ELR (cell line): Measurements from ENCODE around the gene ALS2CL.
A peak's percentile ranks its signal among the peaks of the same experiment; 100 is the strongest.
"Not testable (repeated sequence)": the region's sequence is repeated elsewhere in the genome, so short reads cannot be mapped to it uniquely, and the experiment has no call there.

ENCODE experiments used
- DNase-seq: peaks from one replicate; pipeline ENCODE4 v3.0.0-alpha.2; 2015; ENCODE audit warnings: low read depth

ALS2CL gene, protein sequence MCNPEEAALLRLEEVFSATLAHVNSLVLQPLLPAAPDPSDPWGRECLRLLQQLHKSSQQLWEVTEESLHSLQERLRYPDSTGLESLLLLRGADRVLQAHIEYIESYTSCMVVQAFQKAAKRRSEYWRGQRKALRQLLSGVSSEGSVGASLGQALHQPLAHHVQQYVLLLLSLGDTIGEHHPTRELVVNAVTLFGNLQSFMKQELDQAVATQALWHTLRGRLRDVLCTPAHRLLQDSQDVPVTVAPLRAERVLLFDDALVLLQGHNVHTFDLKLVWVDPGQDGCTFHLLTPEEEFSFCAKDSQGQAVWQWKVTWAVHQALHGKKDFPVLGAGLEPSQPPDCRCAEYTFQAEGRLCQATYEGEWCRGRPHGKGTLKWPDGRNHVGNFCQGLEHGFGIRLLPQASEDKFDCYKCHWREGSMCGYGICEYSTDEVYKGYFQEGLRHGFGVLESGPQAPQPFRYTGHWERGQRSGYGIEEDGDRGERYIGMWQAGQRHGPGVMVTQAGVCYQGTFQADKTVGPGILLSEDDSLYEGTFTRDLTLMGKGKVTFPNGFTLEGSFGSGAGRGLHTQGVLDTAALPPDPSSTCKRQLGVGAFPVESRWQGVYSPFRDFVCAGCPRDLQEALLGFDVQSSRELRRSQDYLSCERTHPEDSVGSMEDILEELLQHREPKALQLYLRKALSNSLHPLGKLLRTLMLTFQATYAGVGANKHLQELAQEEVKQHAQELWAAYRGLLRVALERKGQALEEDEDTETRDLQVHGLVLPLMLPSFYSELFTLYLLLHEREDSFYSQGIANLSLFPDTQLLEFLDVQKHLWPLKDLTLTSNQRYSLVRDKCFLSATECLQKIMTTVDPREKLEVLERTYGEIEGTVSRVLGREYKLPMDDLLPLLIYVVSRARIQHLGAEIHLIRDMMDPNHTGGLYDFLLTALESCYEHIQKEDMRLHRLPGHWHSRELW

DNA sequence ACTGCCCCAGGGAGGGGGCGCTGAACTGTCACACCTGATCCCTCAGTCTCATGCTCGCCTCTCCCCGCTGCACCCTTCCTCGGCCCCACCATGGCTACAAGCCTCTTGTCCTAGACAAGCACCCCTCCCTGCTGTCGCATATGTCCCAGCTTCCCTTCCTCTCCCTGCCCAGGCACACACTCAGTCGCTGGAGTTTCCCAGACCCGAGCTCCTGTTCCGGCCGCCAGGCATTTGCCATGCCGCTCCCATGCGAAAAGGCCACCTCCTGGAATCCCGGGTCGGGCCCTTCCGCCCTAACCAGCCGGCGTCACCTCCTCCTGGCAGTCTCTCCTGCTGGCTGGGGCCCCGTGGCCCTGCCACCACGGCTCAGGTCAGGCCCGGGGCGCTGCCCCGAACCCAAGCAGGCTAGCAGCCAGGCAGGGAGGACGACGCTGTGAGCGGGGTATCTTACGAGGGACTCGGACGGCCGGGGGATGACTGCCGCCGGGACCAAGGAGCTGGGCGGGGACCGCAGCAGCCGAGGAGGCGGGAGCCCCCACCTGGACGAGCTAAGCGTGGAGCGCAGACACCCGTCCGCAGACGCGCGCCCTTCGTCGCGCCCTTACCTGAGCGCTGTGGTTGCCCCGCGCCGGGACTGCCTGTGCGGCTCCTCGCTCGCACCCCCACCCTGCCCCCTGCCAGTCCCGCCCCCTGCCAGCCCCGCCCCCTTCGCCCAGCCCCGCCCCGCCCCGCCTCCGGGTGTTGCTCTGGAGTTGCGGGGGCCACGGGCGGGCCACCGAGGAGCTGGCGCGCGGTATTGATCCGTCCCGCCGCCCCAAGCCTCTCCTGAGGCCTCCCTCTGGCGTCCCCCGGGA, at the start of gene ALS2CL:
Gene ALS2CL, minus strand, starts transcription at position 642 of the 854 bp plus-strand sequence. CDS start 4,239 bp downstream, outside the sequence.
- peak; percentile 53 for DNase-seq

DNA sequence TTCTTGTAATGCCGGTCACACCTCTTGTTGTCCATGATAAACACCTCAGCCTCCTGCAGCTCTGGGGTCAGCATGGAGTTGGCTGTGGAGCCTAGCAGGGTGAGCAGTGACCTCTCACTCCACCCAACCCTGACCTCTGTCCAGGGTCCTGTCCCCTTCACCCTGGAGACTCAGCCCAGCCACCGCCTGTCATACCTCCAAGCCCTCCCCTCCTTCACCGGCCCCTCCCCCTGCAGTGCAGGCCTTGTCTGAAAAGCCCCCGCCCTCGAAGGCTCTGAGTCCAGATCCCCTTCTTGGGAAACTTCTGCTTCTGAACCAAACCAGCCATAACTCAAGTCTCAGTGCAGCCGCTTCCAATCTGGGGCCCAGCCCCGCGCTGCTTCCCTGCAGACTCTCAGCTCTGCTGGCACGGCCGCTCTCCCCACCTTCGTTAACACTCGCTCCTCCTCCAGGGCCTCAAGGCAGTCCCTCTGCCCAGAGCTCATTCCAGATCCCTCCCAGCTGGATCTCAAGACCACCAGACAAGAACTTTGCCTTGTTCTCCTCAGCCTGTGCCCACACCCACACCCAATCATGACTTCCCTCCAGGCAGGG, 49.6 kb upstream of the ALS2CL start:
- no peak for DNase-seq

DNA sequence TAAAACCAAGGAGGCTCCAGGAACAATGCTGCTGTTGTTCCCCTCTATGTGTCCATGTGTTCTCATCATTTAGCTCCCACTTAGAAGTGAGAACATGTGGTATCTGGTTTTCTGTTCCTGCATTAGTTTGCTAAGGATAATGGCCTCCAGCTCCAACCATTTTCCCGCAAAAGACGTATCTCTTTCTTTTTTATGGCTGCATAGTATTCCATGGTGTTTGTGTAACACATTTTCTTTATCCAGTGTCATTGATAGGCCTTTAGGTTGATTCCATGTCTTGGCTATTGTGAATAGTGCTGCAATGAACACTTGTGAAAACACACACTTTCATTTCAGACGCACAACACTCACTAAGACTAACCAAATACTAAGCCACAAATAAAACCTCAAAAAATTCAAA, 46.1 kb upstream of the ALS2CL start:
- DNase-seq = not testable (repeated sequence)

DNA sequence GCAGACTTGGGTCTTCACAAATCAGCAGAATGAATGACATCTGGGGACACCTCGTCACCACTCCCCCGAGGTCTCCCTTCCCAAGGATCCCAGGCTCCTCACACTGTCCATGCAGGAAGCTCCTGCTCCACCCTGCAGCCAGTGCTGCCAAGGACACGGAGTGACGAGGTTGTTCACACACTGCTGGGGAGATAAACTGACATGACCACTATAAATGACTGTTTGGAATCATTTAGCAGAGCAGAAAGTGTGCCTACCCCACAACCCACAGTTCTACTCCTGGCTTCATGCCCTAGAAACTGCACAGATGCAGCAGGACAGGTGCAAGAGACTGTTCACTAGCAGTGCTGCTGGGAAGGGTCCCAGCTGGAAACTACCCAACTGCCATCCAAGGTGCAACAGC, 43.9 kb upstream of the ALS2CL start:
- DNase-seq = no peak

DNA sequence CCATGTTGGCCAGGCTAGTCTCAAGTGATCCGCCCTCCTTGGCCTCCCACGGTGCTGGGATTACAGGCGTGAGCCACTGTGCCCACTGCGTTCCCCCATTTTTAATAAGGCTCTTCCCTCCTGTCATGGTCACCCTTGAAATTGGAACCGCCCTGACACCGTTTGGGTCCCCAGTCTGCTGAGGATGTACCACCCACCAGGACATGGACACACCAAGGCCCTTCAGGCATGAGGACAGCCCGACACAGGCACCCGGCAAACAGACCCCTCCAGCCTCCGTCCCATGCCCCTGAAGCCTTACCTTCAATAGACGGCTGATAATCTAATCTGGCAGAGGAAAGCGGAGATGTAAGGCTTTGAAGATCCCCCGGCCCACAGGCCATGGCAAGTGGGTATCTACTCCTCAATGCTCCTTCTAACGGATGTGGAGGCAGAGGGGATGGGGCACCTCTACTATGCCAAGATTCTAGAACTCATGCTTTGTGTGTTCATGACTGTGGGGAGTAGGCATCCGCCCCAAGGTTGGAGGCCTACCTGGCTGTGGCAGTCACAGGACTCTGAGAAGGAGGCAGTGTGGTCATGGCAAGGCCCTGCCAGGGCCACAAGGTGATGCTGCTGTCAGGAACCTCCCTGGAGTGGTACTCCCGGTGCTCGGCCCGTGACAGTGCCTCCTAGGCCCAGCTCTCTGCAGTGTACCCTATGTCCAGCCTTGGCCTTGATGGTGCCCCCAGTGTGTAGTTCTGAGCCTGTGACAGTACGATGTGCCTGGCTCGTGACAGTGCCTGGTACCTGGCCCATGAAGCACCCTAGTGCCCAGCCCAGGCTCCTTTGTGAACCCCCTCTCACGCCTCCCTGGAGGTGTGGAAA, 42.8 kb upstream of the ALS2CL start:
- DNase-seq = no peak

DNA sequence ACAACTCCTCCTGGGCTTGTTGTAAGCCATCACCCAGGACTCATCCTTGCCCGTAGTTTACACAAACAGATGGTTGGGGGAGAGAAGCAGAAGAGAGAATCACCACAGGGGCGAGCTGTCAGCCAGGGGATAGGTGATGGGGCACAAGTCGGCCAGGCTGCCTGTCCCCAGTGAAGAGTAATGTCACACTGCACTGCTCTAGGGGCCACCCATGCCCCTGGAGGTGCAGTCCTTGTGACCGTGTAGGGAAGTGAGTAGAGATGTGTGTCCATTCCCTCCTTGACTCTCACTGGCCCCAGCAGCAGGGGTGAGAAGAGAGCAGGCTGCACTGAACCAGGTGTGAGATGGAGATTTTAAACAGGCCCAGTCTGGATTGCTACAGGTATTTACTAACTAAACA, 41.3 kb upstream of the ALS2CL start:
- DNase-seq = no peak

DNA sequence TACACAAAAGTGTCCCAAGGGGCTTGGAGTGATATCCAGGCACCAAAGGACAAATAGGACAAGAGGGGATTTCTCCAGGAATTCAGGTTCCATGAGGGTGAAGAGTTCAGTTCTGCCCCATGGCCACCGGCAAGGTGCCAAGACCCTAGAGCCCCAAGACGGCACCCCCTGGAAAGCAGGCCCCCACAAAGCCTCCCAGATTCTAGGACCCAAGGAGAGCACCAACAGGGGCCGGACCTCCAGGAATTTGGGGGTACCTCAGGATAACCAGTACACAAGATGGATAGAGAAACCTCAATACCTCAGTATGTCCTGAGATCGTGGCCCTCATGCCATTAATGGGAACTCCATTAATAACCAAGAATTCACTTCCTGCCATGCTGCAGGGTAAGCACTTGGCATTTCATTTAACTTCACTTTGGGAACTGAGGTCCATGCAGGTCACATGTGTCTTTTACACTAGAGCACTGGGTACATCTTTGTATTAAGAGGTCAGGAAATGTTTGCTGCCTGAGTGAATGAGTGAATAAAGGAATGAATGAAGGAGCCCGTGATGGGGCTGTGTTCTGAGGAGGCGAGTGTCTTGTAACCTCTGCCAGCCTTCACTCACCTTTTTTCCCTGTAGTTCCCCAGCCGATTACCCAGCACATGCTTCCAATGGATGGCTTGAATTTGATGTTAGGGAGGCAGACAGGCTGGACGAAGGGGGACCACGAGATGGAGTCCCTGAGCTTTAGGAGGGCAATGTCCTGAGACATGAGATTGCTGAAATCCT, 39.7 kb upstream of the ALS2CL start:
- DNase-seq = peak; percentile 30

DNA sequence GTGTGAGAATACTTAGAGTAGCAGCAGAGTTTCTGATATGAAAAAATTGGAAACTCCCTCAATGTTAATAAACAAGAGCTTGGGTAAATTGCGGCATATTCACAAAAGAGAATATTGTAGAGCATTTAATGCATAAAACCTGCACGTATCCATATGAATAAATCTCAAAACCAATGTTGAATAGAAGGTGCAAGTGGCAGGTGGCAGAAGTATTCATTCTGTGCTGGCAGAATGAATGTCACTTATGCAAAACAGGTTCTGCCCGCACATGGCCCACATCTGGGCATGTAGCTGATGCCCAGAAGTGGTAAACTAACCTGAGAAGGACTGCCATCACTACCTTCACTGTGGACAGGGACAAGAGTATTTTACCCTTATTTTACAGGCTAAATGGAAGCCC, 38.3 kb upstream of the ALS2CL start:
- no peak for DNase-seq

DNA sequence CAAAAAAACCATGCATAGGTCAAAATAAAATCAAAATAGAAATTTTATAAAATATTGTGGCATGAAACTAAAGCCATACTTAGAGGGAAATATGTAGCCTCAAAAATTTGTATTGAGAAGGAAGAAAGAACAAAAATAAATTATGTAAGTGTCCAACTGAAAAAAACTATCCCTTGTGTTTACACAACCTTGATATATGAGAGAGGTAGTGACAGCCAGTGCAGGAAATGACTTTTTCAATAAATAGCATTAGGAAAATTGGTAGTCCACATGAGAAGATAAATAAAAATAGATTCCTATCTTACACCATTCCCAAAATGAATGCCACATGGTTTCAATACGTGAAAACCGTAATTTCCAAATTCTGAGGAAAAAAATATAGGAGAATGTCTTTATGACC, 37.3 kb upstream of the ALS2CL start:
- no peak for DNase-seq

DNA sequence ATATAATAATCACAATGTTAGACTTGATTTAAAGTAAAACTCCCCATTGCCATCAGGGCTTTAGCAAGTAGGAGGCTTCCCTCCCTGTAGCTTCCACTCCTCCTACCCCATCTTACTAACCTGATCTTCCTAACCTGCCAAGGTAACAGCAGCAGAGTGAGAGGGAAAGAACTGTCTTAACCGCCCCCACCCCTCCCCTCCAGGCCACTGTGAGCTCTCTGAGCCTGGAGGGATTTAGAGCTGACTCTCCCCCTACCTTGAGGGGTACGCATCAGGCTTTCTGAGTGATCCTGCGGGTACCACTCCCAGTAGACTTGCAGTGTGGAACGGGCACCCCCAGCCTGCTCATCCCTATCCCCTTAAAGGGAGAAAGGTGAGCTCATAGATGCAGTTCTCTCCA, 35.6 kb upstream of the ALS2CL start:
- DNase-seq = no peak

DNA sequence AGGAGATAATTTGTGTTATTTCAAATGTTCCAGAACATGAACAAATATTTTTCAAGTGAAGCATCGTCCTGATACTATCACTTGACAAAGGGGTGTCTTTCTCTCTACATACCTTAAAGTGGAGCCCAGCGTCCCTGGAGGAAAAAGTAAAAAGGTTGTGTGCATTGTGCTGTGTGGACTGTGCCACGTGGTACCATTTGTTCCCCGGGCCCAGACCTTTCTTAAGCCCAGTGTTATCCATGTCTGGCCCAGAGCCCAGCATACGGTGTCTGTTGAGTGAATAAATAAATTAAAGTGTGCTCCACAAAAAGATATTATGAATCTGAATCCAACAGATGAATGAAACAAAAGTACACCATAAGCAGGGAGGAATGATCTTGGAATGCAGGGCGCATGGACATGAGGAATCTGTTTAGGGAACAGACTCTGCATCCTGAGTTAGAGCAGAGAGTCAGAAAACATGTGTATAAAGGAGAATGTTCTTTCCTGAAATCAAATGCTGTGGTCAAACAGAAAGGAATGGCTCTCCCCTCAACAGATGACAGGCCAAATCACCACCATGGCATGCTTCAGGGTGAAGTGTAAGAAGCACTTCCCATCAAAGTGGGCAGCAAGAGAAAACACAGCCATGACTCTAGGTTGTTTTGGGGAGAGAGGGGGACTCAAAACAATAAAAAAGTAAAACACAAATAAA, 32.3 kb upstream of the ALS2CL start:
- no peak for DNase-seq

DNA sequence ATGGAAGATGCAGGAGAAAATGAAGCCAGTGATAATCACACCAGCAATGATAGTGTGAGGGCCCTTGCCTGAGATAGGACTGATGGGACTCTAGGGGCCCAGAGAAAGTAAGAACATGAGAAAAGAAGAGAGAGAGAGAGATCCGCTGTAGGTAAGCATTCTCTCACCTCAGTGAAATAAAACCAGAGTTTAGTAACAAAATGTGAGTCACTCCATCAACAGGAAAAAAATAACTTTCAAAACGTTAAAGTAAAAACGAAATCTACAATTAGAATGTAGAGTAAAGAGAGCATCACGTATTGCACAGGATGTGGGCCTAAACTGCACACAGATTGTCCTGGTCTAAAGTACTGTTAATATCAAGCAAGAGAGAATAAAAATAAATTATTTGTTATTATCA, 30.9 kb upstream of the ALS2CL start:
- no peak for DNase-seq

DNA sequence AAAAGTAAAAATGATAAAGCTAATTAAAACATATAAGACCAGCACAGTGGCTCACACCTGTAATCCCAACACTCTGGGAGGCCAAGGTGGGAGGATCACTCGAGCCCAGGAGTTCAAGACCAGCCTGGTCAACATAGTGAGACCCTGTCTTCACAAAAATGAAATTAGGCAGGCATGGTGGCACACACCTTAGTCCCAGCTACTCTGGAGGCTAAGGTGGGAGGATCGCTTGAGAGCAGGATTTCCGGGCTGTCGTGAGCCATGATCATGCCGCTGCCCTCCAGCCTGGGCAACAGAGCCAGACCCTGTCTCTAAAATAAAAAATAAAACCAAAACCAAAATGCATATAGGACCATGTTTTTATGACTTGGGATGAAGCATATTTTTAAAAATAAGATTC, 29.0 kb upstream of the ALS2CL start:
- no peak for DNase-seq

DNA sequence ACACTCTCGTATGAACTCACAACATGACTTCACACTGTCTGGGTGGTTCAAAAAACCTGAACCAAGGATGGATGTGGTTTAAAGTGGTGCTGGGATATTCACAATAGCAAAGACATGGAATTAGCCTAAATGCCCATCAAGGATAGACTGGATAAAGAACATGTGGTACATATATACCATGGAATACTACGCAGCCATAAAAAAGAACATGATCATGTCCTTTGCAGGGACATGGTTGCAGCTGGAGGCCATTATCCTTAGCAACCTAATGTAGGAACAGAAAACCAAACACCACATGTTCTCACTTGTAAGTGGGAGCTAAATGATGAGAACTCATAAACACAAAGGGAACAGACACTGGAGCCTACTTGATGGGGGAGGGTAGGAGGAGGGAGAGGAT, 27.5 kb upstream of the ALS2CL start:
- DNase-seq = no peak

DNA sequence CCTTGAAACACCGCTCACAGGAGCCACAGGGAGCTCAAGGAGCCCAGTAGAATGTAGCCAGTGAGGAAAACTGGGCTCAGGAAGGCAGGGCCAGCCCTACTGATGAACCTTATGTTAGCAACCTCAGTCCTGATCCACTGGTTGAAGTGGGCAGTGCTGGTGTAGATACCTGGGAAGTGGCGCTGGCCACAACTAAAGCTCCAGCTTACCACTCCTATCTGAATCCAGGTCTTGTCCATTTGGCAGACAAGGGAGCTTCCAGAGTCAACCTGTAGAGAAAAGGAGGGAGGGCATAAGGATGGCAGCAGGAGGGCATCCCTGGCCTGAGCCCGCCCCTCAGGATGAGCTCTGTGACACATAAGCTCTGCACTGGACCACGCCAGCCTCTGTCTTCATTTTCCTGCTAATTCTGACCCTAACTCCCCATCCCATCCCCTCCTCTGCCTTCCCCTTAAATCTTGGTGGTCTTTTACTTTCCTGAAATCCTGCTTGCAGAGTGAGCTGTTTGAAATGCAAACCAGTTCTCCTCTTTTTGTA, 26.3 kb upstream of the ALS2CL start:
- no peak for DNase-seq

DNA sequence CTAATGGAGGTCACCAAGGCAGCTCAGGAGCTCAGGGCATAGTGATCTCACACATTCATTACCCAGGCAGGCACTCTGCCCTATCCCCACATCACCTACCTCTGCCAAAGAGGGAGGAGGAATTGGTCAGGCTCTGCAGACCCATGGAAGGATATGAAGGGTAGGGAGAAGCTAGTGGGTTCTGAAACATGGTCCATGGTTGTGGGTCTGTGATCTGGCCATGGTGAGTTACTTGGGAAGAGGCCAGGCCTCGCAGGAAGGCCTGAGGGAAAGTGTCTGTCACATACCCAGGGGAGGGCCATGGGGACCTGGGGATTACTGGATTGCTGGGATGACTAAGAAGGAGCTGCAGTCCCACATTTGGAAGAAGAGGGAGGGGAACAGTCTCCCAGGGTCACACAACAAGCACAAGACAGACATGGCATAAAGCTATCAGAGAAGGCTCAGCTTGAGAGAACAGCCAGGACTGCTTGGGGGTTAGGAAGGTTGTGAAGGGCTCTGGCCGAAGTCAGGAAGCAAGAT, 25.6 kb upstream of the ALS2CL start:
- DNase-seq = no peak

DNA sequence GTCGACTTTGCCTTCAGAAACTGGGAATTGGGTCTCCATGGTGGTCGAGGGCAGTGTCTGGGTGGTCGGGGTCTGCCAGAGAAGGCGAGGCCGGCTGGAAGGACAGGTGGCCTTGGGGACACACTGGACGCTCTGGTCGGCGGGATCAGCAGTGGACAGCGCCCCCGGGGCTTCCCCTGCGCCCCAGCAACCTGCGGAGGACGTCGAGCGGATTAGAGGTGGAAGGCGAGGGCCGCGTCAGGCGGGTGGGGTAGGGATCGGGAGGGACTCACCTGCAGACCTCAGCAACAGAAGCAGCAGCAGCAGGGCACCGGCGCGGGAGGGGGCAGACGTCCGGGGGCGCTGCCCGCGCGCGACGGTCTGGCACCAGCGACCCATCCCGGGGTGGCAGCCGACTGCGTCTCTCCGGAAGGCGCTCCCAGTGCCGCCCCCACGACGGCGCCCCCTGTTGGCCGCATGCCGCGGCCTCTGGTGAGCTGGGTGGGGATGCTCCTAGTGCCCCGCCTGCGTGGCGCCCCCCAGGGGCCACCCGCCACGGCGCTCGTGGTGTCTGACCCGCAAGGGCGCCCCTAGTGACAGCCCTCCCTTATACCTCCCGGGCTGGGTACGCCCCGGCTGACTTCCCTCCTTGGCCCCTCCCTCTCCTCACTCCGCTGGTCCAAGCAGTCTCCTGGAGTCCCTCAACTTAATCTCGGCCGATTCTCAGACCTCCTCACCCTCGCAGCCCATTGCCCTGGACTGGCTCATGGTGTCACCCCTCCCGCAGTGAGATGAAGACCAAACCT, 24.2 kb upstream of the ALS2CL start, which contains the start of gene PRSS50:
Gene PRSS50, minus strand, starts transcription at position 423 of the 785 bp plus-strand sequence. Its CDS starts 45 bp downstream, at position 378.
- no peak for DNase-seq
